EL (cell line): ENCODE measurements around the gene PLA2G2F.

Source experiments
- DNase-seq: peaks from one replicate; pipeline ENCODE4 v3.0.0-alpha.2; 2016

PLA2G2F gene, protein sequence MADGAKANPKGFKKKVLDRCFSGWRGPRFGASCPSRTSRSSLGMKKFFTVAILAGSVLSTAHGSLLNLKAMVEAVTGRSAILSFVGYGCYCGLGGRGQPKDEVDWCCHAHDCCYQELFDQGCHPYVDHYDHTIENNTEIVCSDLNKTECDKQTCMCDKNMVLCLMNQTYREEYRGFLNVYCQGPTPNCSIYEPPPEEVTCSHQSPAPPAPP

DNA sequence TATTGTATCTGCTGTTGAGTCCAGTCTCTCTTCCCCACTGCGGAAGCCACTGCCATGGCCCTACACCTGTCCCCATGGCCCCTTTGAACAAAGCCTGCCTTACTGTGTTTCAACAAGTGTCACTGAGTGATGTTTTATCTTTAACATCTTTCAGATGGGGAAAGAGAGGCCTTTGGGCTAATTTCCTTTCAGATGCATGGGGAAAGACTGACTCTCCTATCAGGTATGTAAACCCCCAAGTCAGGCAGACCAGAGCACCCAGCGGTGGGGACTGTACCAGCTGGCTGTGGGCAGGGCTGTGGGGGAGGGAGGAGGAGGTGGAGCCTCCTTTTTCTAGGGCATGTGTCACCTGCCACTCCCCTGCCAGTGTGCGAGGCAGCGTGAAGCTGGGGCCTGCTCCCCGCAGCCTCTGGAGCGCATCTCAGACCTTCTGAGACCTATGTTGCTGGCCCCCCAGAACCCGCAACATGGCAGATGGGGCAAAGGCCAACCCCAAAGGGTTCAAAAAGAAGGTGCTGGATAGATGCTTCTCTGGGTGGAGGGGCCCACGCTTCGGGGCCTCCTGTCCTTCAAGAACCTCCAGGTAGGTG, at the start of gene PLA2G2F:
Gene PLA2G2F (plus strand): TSS at position 363 of the 590 bp plus-strand sequence. CDS start 105 bp downstream, at position 468.
- no peak for DNase-seq

DNA sequence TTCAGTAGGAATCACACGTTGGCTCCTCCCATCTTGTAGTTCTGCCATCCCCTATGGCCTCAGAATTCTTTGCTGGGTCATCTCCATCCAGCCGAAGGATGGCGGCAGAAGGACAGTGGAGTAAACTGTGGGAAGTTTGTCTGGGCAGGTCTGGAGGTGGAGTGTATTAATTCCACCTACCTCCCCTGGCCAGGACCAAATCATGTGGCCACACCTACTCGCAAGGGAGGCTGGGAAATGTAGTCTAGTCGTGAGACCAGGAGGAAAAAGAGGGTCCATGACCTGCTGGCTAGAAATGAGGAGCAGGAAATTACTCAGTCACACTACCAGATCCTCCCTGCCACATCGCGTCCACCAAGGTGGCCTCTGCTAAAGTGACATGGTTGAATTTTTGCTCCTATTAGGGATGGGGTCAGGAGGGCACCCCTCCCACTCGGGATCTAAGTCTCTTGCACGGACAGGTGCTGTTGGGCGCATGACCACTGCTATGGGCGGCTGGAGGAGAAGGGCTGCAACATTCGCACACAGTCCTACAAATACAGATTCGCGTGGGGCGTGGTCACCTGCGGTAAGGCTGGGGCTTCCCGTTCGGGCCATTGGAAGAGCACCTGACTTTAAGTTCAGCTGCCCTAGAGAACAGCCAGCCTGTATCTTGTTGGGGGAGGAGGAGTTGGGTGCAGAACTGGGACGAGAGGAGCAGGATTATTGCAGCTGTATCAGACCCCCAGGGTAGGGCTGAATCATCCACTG, 49.6 kb upstream of the PLA2G2F start:
- DNase-seq, result no peak

DNA sequence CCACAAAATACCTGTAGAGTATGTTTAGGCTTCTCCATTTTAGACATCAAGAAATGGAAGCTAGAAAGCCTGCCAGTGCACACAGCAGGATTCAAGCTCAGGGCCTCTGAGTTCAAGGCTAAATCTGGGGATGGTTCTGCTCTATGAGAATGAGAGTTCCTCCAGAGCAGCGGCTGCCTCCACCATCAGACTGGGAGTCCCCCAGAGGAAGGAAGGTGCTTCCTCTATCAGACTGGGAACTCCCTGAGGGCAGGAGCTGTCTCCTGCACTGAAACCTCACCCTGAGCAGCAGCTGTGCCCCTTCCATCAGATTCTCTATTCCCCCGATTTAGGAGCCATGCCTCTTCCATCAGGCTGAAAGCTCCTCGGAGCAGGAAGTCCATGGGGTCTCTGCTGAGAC, 49.0 kb upstream of the PLA2G2F start:
- no peak for DNase-seq

DNA sequence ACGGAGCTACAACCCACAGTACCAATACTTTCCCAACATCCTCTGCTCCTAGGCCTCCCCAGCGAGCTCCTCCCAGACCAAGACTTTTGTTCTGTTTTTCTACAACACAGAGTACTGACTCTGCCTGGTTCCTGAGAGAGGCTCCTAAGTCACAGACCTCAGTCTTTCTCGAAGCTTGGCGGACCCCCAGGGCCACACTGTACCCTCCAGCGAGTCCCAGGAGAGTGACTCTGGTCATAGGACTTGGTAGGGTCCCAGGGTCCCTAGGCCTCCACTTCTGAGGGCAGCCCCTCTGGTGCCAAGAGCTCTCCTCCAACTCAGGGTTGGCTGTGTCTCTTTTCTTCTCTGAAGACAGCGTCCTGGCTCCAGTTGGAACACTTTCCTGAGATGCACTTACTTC, 48.5 kb upstream of the PLA2G2F start:
- DNase-seq, result no peak

DNA sequence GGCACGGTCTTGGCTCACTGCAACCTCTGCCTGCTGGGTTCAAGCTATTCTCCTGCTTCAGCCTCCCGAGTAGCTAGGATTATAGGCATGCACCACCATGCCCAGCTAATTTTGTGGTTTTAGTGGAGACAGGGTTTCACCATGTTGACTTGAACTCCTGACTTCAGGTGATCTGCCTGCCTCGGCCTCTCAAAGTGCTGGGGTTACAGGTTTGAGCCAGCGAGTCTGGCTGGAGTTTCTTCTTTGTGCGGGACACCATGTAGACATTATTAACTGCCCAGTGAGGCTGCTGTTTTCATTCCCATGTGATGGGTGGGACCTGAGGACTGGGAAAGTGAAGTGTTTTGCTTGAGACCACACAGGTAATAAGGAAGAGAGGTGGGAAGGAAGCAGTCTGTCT, 45.8 kb upstream of the PLA2G2F start:
- no peak for DNase-seq

DNA sequence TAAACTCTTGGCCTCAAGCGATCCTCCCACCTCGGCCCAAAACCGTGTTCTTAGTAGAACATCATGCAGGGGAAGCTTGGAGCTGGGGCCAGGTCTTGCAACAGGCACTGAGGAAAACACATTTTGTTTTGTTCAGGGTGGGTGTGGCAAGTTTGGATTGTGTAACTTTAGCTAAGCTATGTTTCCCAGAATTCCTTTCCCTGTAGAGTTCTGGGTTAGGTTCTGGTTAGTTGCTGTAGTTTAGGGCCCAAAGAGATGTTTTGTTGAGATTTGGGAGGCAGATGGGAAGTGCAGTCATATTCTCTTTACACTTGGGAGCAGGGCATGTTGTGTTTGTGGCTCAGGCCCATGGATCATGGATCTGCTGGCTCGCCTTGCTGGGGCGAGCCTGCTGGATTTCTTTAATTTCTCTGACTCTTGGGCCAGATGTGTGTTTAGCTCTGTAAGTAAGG, 45.2 kb upstream of the PLA2G2F start:
- no peak for DNase-seq

DNA sequence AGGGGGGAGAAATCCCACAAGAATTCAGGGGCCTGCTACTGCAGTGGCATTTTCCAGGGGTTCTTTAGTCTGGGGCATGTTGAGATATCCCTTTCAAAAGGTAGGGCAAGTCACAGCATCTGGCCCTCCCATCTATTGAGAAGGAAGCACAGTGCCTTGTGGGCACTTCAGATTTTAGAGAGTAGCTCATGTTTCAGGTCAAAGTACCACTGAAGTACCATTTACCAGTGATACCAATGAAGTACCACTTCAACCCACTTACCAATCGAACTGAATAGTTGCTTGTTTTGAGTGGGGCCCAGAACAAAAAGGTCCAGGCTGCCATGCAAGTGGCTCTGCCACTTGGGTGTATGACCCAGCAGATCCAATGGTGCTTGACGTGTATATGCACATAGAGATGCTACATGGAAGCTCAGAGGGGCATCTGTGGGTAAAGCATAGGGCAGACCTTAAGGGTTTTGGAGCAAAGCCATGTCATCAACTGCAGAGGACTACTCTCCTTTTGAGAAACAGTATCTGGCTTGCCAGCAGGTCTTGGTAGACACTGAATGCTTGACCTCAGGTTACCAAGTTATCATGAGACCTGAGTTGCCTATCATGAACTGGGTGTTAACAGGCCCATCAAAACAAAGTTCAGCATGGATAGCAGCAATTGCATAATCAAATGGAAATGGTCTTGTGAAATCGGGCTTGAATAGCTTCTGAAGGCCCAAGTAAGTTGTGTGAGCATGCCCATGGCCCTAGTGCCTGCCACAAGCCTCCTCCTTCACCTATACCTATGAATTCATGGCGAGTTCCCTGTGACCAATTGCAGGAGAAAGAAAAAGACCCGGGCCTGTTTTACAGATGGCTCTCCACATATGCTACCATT, 43.3 kb upstream of the PLA2G2F start:
- no peak for DNase-seq

DNA sequence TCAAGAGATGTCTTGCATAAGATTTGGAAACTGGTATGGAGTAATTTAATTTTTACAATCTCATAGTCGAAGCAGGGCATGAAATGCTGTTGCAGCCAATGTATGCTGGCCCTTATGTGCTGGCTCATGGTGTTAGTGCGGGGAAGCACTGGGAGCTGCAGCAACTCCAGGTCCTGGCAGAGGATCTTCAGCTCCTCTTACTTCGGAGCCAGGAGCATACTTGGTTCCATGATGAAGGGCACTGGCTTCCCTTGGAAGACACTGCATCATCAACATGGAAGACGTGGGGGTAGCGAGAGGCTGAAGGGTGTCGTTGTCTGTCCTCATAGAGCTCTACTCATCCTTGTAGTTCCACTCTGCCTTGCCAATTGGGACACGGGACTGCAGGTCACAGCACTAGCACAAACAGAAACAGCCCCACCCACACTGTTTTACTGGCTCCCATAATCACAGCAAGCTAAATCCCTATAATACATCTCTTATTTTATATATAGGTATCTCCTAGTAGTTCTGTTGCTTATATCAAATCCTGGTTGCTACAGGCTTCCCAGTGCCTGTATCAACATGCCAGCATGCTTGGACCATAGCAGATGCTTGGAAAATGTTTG, 42.2 kb upstream of the PLA2G2F start:
- no peak for DNase-seq

DNA sequence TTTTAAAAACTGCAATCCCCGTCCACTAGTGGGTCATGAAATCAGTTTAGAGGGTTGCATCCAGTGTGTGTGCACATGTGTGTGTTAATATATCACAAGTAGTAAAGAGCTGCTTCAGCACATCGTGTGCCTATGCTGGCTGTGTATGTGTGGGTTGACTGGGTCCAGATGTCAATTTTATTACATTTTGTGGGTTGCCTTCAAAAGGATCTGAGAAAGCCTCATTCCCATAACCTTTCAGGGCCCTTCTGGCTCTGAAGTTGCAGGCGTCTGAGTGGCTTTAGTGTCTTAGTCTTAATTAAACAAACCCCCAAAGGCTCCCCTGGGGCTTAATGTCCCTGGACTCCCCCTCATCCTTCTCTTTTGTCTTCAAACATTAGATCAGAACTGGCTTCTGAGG, 39.6 kb upstream of the PLA2G2F start:
- no peak for DNase-seq

DNA sequence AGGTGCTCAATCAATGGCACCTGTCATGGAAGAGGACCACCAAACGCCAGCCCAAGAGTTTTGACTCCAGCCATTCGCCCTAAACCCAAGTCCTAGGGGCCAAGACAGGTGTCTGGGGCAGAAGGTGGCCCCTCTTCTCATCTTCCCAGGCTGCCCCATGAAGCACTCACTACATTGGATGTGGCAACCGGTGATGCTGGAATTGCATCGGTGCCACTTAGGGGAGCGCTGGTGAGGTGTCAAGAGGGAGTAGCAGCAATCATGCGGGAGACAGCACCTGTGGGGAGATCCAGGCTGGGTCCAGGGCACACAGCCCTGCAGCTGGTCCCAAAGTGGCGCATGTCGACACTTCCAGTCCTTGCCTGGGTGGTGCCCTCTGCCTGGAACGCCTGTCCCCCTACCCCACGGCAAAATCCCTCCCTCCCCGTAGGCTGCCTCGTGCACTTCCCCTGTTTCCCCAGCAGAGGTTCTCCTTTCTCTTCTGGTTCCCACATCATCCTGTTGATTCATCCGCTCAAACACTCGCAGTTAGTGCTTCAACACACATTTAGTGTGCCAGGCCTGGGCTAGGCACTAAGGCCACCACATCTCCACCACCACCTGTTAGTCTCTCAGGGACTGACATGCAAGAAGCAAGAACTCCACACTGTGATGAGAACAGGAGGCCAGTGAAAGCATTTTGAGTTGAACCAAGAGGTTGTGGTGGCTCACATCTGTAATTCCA, 38.3 kb upstream of the PLA2G2F start:
- DNase-seq, result peak; percentile 44

DNA sequence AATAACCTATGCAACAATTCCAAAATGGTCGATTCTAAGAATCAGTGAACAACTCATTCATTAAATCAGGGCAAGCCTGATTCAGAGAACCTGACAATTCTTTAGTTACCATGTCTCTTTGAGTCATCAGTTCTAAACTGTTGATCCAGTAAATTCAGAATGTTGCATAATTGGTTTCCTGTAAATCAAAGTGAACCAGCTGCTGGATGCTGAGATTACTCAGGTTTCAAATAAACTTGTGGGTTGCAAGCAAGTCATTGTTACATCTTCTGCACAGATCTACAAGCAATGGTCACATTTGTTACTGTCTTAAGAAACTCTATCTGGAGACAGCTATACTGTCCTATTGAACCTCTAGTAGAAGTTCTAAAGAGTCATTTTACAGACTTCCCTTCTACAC, 36.2 kb upstream of the PLA2G2F start:
- DNase-seq, result peak; percentile 6

DNA sequence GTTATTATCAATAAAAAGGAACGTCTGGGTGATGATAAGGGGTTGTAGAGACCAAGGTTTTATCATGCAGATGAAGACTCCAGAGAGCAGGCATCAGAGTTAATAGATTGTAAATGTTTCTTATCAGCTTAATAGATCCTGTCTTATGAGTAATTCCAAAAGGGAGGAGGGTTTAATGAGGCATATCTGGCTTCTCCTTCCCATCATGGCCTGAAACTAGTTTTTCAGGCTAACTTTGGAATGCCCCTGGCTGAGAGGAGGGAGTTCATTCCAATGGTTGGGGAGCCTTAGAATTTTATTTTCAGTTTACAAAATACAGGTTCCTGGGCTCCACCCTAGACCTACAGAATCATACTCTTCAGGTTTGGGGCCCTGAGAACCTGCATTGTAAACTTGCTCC, 33.3 kb upstream of the PLA2G2F start:
- no peak for DNase-seq

DNA sequence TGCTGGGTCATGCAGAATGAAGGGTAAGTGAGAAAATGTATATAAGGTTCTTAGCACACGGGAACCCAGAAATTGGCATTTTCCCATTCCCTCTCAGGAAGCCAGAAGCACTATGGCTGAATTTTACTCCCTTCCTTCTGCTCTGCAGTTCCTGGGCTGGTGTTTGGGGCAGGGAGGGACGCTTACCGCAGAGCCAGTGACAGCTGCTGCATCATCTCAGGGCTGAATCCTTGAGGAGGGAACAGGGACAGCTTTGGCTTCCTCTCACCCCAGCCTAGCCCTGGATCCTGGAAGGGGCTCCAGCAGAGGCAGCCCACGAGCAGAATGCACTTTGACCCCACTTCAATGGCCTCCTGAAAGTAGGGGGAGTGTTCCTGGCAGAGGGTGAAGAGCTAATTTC, 31.8 kb upstream of the PLA2G2F start:
- DNase-seq, result no peak

DNA sequence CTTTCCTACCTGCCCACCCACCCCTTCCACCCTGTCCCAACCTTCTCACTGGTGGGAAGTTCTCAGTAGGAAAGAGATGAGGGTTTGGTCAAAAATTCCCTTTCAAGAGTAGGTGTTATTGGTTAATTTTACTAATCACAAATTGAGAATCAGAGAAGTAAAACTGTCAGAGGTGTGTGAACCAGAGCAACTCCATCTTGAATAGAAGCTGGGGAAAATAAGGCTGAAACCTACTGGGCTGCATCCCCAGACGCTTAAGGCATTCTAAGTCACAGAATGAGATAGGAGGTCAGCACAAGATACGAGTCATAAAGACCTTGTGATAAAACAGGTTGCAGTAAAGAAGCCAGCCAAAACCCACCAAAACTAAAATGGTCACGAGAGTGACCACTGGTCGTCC, 31.3 kb upstream of the PLA2G2F start:
- DNase-seq, result no peak

DNA sequence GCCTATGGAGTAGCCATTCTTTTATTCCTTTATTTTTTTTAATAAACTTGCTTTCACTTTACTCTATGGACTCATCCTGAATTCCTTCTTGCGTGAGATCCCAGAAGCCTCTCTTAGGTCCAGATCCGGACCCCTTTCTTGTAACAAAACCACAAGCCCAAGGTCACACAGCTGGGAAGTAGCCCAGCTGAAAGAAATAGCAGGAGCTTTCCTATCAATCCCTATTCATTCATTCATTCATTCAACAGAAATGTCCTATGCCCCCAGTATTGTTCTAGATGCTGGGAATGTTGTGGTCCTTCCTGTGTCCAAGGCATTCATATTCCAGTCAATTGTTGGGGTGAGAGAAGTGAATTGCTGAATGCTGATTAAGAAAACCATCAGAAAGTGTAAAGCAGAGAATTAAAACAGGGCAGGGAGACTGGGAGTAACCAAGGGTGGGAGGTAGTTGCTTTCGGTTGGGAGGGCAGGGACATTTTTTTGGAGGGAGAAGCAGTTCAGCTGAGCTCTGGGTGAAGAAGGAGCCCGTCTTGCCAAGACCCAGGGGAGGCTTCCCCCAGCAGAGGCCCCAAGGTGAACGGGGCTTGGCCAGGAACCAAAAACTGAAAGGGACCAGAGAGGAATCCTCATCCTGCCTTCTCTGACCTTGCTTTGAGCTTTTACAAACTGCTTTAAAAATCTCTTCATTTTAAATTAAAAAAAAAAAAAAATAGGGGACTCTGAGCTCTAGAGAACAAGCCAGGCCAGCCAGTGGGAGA, 30.6 kb upstream of the PLA2G2F start:
- DNase-seq, result no peak

DNA sequence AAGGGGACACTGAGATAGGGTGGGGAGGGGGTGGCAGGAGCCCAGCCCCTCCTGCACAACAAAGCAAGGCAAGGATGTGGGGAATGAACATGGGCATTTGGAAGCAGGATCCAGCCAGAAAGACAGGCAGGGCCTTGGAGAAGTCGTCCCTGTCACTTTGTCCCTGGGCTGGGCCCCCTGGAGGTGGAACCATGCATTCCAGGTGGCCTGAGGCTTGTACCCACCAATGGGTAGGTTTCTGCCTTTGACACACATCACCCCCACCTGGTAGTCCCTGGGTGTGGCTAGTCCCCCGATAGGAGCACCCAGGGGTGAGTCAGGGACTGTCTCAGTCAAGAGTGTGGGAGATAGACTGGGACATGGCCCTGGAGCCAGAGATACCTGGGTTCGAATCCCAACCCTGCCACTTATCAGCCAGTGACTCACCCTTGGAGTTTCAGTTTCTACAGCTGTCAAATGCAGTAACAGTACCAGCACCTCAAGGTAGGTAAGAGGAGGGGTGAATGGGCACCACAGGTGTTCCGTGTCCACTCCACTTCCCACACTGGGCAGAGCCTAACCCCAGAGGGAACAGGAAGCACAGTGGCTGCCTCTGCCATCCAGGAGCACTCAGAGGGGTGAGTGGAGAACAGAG, 29.8 kb upstream of the PLA2G2F start:
- no peak for DNase-seq

DNA sequence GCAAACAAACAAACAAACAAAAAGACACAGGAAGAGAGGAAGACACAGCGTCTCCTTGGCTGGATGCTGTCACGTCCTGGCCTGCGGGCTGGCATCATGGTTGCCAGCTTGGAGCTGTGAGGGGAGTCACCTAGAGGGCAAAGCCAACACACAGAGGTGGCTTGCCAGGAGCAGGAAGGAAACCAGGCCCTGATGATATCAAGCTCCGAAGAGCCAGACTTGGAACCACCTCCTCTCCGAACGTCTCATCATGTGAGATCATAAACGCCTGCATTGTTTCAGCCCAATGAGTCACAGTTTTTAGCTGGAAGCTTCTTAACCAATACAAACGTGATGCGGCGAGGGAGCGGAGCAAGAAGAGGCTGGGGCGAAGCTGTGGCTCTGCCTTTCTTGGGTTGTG, 28.4 kb upstream of the PLA2G2F start:
- peak; percentile 34 for DNase-seq

DNA sequence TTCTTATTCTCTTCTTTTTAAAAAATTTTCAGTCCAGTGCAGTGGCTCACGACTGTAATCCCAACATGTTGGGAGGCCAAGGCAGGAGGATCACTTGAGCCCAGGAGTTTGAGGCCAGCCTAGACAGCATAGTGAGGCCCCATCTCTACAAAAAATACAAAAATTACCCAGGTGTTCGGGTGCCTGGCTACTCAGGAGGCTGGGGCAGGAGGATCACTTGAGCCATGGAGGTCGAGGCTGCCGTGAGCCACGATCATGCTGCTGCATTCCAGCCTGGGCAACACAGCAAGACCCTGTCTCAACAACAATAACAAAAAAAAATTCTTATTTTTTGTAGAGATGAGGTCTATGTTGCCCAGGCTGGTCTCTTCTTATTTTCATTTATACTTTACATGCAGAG, 27.7 kb upstream of the PLA2G2F start:
- DNase-seq, result no peak

DNA sequence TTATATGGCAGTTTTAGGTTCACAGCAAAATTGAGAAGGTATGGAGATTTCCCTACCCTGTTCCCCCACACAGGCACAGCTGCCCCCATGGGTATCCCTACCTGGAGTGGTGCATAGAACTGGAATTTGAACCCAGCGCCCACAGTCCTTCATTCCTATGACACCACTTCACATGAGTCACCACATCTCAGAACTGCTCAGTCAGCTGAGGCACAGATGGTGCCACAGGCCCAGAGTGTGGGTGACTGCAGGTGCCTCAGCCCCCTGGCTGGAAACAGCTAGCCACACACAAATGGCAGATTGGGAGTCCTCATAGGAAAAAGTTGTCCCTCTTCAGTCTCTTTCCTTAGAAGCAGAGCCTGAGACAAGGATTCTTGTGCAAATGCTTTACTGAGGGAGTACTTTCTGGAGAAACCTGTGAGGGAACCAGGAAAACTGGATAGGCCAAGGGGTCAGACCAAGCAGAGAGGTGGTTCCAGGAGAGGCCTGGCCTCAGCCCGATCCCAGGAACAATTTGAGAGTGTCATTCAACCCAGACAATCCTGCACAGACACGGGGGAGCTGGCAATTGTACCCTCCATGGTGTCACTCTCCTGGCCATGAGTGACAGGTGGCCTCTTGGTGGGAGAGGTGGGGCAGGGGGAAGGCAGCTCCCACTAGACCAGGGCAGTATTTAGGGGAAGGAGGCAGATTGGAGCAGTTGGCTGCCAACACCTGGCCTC, 26.7 kb upstream of the PLA2G2F start:
- DNase-seq, result peak; percentile 13

DNA sequence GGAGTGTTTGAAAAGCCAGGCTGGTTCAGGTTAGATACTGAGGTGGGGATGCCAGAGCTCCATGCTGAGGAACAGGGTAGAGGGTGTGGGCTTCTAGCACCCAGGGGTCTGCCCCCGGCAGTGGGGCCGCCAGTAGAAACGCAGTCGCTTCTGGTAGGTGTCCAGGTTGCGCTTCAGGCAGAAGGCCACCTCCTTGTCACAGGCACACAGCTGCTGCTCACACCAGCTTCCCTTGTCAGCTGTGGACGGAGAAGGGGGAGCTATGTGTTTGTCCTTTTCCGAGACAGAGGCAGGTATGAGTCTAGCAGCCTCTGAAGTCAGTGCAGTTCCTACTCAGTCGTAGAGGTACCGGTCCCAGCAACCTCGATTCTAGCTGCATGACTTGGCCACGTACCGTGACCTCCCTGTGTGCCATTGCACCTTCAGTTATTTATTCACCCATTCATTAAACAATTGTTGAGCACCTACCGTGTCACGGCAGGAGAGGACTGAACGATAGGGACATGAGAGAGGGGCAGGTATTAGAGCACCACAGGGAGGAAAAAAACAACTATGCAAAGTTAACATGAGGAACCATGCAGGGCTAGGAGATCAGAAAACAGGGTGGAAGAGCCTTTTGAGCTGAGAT, 25.0 kb upstream of the PLA2G2F start:
- no peak for DNase-seq
